Measurements from ENCODE around the gene TSPAN17.
A peak's percentile ranks its signal among the peaks of the same experiment; 100 is the strongest.

TSPAN17 gene

DNA sequence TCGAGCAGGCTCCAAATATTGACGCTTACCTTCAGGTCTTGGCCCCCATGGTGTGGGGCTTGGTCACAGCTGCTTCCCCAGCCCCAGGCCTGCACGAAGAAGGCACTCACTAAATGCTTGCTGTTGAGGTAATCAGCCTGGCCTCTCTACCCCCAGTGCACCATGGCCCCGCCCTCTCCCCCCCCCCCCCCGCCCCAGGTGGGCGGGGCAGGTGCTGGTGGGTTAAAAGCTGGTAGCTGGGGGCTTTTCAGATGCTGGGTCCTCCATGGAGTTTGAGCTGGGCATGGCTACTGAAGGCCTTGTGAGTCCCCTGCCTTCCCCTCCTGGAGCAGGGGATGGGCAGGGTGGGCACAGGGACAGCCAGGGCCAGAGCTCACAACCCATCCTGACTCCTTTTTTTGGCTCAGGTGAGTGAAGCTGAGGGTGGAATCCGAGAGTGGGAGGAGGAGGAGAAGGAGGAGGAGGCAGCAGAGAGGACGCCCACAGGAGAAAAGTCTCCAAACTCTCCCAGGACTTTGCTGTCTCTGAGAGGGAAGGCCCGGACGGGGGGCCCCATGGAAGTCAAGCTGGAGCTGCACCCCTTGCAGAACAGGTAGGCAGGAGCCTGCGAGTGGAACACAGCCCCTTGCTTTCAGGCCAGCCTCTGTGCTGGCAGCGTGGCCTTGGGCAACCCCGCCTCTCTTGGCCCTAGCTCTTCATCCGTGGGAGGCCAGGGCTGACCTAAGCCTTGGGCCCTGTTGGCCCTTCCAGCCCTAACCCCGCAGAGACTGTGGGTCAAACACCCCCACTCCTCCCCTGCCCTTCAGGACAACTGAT is 4.4 kb upstream of the TSPAN17 start:
- no peak for DNase-seq (ENCODE audit: low read depth in 2 of 2)

GRCh38 chr5:176643491-176644219 is 3.6 kb upstream of the TSPAN17 start:
- DNase-seq (ENCODE audit: low read depth in 2 of 2): no peak

DNA sequence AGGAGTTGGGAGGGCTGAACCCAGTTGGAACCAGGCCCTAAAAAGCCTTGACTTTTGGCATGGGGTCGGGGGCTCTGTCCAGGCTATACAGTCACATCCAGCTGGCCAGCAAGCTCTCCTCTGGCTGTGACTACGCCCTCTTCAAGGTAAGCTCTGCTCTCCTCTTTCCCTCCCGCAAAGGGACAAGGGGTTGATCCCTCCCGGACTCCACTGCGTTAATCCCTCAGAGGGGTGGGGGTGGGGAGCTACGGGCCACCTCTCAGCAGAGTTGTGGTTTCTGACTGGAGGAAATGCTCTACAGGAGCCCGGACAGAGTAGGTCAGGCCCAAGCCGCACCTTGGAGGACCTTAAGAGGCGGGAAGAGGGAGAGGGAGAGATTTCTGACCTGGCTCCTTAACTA is 3.0 kb upstream of the TSPAN17 start:
- DNase-seq (ENCODE audit: low read depth in 2 of 2): no peak

- DNase-seq (ENCODE audit: low read depth in 2 of 2): no peak
Observed at GRCh38 chr5:176644878-176645670, 2.2 kb upstream of the TSPAN17 start.

DNA sequence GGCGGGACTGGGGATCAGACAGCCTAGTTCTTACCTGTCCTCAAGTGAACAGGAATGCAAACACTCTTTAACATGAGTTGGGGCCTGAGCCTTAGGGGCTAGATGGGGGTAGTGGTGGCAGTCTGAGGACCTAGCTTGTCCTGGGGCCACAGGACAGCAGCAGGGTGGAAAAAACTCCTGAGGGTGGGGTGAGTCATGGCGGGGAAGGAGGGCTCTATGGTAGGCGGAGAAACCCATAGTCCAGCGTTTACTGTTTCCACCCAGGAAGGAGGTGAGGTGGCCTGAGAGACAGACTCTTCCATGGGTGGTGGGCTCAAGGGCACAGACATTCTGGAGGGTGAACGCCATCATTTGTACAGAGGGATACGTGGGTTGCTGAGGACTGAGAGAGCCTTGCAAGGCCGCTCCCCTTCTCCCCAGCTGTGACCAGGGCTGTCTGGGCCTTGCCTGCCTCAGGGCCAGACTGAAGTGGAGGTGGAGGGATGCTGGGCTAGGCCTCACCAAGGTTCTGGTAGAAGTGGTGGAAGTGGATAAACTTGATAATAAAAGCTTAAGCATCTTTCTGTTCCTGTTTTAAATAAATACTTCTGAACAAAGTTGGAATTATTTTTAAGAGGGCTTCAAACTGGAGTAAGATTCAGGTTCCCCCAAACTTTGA is 1.1 kb upstream of the TSPAN17 start:
- DNase-seq (ENCODE audit: low read depth in 2 of 2): no peak

DNA sequence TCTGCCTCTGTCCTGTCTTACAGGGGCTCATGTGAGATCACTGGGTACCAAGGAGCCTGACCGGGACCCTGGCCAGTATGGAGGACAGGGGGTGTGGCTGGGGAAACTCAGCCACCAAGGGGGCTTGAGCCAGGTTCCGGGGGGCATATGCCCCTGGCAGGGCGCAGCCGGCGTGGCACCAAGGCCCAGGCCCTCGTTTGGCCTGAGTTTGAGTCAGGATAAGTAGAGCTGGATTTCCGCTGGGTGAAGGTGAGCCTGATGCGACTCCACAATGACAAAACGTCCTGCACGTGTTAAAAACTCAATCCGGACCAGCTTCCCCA is 616 bp upstream of the TSPAN17 start:
- DNase-seq (ENCODE audit: low read depth in 2 of 2): no peak

- DNase-seq (ENCODE audit: low read depth in 2 of 2): no peak
Observed at GRCh38 chr5:176647843-176648473, 674 bp downstream of the TSPAN17 start.

GRCh38 chr5:176648474-176649194 is 1.4 kb downstream of the TSPAN17 start:
- DNase-seq (ENCODE audit: low read depth in 2 of 2): no peak

- no peak for DNase-seq (ENCODE audit: low read depth in 2 of 2)
Observed at GRCh38 chr5:176650354-176650884, 3.1 kb downstream of the TSPAN17 start.

- DNase-seq (ENCODE audit: low read depth in 2 of 2): no peak
Observed at GRCh38 chr5:176651472-176651980, 4.2 kb downstream of the TSPAN17 start.

DNA sequence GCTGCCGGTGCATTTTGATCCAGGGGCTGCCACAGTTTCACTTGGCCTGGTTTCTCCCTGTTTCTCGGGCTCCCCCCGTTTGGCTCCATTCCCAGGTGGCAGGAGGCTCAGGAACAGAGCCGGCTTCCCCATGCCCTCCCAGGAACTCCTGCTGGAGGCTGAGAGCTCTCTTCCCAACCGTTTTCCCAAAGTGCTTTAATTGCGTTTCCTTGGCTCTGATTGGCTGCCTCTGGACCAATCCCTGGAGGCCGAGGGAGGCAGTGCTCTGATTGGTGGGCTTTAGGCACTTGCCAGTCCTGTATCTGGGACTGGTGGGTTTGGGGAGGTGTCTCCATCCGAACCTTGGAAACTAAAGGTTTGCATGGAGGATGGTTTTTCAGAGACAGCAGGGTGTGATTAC is 4.9 kb downstream of the TSPAN17 start:
- no peak for DNase-seq (ENCODE audit: low read depth in 2 of 2)

- DNase-seq (ENCODE audit: low read depth in 2 of 2): peak; percentile 71 to 85
Observed at GRCh38 chr5:176653401-176654385, 6.4 kb downstream of the TSPAN17 start.

GRCh38 chr5:176654856-176655255 is 7.6 kb downstream of the TSPAN17 start:
- DNase-seq (ENCODE audit: low read depth in 2 of 2): no peak

- no peak for DNase-seq (ENCODE audit: low read depth in 2 of 2)
Observed at GRCh38 chr5:176656467-176656990, 9.2 kb downstream of the TSPAN17 start.

GRCh38 chr5:176658007-176658599 is 10.8 kb downstream of the TSPAN17 start:
- DNase-seq (ENCODE audit: low read depth in 2 of 2): peak; percentile 49

DNA sequence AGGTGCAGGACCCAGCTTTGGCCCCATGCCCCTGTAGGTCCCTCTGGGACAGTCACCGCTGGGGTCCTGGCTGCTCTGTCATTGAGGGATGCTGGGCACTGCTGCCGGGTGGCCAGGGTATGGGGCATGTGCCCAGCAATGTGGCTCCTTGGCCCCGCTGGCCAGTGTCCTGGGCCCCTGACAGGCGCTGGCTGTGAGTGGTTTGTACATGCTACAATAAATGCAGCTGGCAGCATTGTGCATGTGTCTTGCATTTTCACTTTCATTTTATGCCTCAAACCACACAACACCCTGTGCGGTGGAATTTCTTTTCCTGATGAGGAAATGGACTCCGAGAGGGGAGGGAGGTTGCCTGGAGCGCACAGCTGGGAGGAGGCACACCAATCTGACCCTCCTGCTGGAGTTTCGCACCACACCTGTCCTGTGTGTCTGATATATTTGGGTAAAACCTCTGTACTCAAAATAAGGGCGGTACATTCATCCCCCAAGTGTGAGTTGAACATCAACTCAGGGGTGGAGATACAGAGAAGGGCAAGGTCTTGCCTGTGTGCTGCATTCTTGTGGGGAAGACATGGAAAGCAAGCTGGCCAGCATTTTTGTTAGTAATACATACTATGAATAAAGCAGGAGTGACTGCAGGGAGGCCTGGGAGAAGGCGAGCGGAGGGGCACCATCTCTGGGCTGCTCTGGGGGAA is 11.7 kb downstream of the TSPAN17 start:
- no peak for DNase-seq (ENCODE audit: low read depth in 2 of 2)

- DNase-seq (ENCODE audit: low read depth in 2 of 2): no peak
Observed at GRCh38 chr5:176659512-176659839, 12.2 kb downstream of the TSPAN17 start.

DNA sequence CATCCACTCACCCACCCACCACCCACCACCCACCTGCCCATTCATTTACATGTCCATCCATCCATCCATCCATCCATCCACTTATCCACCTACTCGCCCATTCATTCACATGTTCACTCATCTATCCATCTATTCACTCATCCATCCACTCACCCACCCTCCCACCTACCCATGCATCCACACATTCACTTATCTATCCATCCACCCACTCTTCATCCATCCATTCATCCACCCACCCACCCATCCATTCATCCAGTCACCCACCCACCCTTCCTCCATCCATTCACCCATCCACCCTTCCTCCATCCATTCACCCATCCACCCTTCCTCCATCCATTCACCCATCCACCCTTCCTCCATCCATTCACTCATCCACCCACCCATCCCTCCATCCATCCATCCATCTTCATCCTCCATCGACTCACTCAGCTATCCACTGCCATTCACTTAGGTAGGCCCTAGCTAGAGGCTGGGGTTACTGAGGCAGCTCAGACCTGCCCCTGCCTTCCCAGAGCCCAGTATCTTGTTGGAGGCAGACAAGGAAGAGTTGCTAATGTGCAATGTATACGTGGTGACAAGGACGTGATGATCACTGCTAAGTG is 12.7 kb downstream of the TSPAN17 start:
- no peak for DNase-seq (ENCODE audit: low read depth in 2 of 2)

All from stimulated activated CD4-positive, alpha-beta T cell treated with anti-CD3 and anti-CD28 coated beads, Interleukin-15, amount 100 ng/mL, for 48 hours (primary cell).